KMS-11 (cell line): ENCODE results near the gene RECK.

Source experiments
- H2AFZ ChIP-seq: fragments of 200-600 bp; sonication (generic); 2 replicates; pipeline ENCODE4 v1.6.1; 2016; ENCODE audit warnings: antibody characterized with exemption, mixed run types, low read depth
- H3K27ac ChIP-seq: fragments of 200-600 bp; sonication (generic); 2 replicates; pipeline ENCODE4 v1.6.1; 2016; ENCODE audit warnings: mild to moderate bottlenecking, mixed run types
- H3K27me3 ChIP-seq: fragments of 200-600 bp; sonication (generic); 2 replicates; pipeline ENCODE4 v1.6.1; 2017; ENCODE audit warnings: mild to moderate bottlenecking, low read depth, mixed run types, moderate library complexity; ENCODE audit not compliant: insufficient read depth
- H3K36me3 ChIP-seq: fragments of 200-600 bp; sonication (generic); 2 replicates; pipeline ENCODE4 v1.6.1; 2017; ENCODE audit warnings: mild to moderate bottlenecking, mixed run types; ENCODE audit not compliant: insufficient read depth
- H3K4me1 ChIP-seq: fragments of 200-600 bp; sonication (generic); 2 replicates; pipeline ENCODE4 v1.6.1; 2016; ENCODE audit warnings: mild to moderate bottlenecking, low read depth, mixed run types; ENCODE audit not compliant: poor library complexity, severe bottlenecking
- H3K4me2 ChIP-seq: fragments of 200-600 bp; sonication (generic); 2 replicates; pipeline ENCODE4 v1.7.0; 2016; ENCODE audit warnings: mild to moderate bottlenecking, mixed run types
- H3K4me3 ChIP-seq: fragments of 200-600 bp; sonication (generic); IDR thresholded peaks from 2 replicates; pipeline ENCODE4 v1.6.1; 2017; ENCODE audit warnings: low read depth, low read length, mixed read lengths; ENCODE audit not compliant: insufficient read depth
- H3K79me2 ChIP-seq: fragments of 200-600 bp; sonication (generic); 2 replicates; pipeline ENCODE4 v1.6.1; 2016; ENCODE audit warnings: low read depth, mixed run types; ENCODE audit not compliant: insufficient read depth
- H3K9ac ChIP-seq: fragments of 200-600 bp; sonication (generic); 2 replicates; pipeline ENCODE4 v1.6.1; 2016; ENCODE audit warnings: mild to moderate bottlenecking, mixed run types
- H4K20me1 ChIP-seq: fragments of 200-600 bp; sonication (generic); 2 replicates; pipeline ENCODE4 v1.6.1; 2016; ENCODE audit warnings: mild to moderate bottlenecking, mixed run types; ENCODE audit not compliant: insufficient read depth
- TF ChIP-seq, protein P1 (sequence below): fragments of 200-600 bp; sonication (generic); conservative IDR thresholded peaks from 2 replicates; pipeline ENCODE4 v1.6.1; 2017; ENCODE audit warnings: low read depth, mild to moderate bottlenecking, antibody characterized with exemption, low read length, moderate library complexity, mixed read lengths

The RECK gene

DNA sequence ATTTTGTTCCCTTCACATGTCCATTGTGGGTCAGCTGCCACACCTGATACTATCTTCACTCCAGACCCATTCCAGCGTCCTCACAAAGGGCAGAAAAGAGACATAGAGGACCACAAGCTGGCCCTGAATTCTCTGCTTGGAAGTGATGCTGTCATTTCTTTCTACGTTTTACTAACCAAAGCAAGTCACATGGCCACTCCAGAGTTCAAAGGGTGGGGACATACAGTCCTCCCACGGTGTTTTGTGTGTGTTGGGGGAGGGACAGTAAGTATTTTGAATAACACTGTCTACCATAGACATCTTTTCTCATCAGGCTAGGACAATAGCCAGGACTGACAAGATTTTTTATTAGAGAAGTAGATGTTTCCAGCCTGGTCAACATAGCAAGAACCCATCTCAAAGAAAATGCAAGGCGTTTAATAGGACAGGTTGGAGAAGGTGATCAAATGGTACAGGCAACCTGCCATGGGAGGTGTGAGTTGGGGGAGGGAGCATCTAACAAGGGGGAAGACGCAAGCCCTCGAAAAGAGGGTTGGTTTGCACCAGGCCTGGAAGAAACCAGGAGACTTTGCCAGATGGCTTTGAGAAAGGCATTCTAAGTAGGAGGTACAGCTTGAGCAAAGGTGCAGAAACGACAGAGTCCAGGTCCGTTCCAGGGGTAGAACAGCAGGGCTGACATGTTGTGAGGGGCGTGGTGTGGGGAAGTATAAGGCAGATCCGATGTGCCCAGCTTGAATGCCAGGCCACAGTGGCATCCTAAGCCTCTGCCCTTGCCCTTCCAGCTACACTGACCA lies 88.5 kb downstream of the RECK start:
- H3K79me2 ChIP-seq: no peaks in the 10 kb centered on the region
- no peaks in the 10 kb centered on the region for H4K20me1 ChIP-seq
- H3K27ac ChIP-seq: no peak overlapping the region
- no peak overlapping the region for H3K4me2 ChIP-seq
- TF ChIP-seq, protein P1, sequence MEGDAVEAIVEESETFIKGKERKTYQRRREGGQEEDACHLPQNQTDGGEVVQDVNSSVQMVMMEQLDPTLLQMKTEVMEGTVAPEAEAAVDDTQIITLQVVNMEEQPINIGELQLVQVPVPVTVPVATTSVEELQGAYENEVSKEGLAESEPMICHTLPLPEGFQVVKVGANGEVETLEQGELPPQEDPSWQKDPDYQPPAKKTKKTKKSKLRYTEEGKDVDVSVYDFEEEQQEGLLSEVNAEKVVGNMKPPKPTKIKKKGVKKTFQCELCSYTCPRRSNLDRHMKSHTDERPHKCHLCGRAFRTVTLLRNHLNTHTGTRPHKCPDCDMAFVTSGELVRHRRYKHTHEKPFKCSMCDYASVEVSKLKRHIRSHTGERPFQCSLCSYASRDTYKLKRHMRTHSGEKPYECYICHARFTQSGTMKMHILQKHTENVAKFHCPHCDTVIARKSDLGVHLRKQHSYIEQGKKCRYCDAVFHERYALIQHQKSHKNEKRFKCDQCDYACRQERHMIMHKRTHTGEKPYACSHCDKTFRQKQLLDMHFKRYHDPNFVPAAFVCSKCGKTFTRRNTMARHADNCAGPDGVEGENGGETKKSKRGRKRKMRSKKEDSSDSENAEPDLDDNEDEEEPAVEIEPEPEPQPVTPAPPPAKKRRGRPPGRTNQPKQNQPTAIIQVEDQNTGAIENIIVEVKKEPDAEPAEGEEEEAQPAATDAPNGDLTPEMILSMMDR: no peak
- no peaks in the 10 kb centered on the region for H3K36me3 ChIP-seq
- H3K27me3 ChIP-seq: no peaks in the 10 kb centered on the region
- no peak overlapping the region for H2AFZ ChIP-seq
- no peak overlapping the region for H3K4me3 ChIP-seq
- H3K4me1 ChIP-seq: no peaks in the 10 kb centered on the region
- H3K9ac ChIP-seq: no peak overlapping the region

DNA sequence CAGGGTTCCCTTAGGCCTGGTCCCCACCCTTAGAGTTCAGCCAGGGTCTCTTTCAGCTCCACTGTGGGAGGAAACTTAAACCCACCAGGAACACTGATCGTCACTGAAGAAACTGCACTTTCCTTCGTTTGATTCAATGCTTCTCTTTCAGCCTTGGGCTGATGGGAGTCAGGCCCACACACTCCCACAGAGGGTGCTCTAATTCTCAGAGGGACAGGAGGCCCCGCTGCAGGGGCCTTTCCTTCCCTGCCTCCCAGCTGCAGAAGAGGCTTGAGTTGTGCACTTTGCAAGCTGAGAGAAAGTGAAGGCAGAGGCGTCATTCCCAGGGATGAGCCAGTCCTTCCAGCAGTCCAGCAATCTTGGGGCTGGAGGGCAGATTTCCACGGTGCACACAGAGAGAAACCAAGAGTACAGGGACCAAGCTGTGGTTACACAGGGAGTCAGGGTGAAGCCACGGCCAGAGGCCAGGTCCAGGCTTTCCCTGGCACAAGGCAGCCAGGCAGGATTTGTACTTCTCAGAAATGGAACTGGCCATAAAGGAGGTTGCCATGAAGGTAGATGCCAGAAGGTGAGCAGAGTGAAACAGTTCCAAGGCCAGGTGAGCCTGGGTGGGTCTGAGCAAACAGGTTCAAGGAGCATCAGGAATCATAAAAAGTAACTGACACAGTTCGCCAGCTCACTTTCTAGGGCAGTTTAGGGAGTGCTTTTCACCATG lies 89.5 kb downstream of the RECK start:
- H3K4me3 ChIP-seq: no peak overlapping the region
- no peaks in the 10 kb centered on the region for H3K4me1 ChIP-seq
- no peaks in the 10 kb centered on the region for H3K27me3 ChIP-seq
- H4K20me1 ChIP-seq: no peaks in the 10 kb centered on the region
- H2AFZ ChIP-seq: no peak overlapping the region
- no peak overlapping the region for H3K27ac ChIP-seq
- no peaks in the 10 kb centered on the region for H3K79me2 ChIP-seq
- no peak overlapping the region for H3K4me2 ChIP-seq
- TF ChIP-seq, protein P1: no peak
- no peaks in the 10 kb centered on the region for H3K36me3 ChIP-seq
- H3K9ac ChIP-seq: no peak overlapping the region

DNA sequence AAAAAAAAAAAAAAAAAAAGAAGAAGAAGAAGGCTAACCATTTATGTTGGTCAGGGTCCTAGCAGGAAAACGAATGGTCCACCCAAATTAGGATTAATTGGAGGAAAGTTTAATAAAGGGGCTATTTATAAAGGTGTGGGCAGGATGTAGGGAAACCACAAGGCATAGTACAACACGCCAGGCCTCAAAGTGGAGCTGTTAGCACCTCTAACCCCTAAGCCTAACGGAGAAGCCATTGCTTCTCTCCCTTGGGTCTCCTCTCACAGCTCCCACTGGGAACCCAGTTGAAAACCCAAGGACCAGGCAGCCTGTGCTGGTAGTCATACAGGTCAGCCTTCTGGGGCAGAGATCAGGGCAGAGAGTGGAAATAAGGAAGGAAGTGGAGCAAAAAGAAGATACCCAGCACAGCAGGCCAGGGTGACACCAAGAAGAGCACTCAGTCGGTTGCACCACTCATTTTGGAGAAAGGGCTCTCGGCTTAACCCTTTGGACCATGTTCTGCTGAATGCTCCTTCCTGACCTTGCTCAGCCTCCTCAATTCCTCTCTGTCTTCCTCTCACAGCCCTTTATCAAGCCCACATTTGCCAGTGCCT lies 91.0 kb downstream of the RECK start:
- Histone ChIP-seq H3K4me1 (no peaks in the 10 kb centered on the region), H3K79me2 (no peaks in the 10 kb centered on the region), H3K27ac (no peak overlapping the region), H3K36me3 (no peaks in the 10 kb centered on the region), H3K9ac (no peak overlapping the region), H4K20me1 (no peaks in the 10 kb centered on the region), H2AFZ (no peak overlapping the region), H3K27me3 (no peaks in the 10 kb centered on the region), H3K4me3 (no peak overlapping the region), H3K4me2 (no peak overlapping the region)
- TF ChIP-seq, protein P1: no peak

DNA sequence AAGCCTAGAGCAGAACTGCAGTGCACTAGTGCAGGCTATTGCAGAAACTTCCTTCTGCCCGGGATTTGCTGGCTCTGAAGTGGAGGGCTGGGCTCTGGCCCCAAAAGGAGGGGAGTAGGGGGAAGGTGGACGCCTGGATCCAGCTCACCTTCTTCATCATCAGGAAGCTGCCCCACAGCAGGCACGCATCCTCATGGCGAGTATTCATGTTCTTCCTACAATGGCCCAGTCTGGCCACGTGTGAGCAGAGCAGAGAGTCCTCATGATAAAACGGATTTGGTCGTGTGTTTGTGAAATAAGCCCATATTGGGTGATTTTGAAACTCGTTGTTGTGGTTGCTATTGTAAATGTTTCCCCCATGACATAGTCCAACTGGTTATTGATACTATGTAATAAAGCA lies 91.6 kb downstream of the RECK start:
- H3K4me1 ChIP-seq: no peaks in the 10 kb centered on the region
- no peaks in the 10 kb centered on the region for H3K27me3 ChIP-seq
- H3K9ac ChIP-seq: no peak overlapping the region
- no peak overlapping the region for H2AFZ ChIP-seq
- no peak overlapping the region for H3K4me2 ChIP-seq
- H3K27ac ChIP-seq: no peak overlapping the region
- no peaks in the 10 kb centered on the region for H3K79me2 ChIP-seq
- no peaks in the 10 kb centered on the region for H3K36me3 ChIP-seq
- H4K20me1 ChIP-seq: no peaks in the 10 kb centered on the region
- TF ChIP-seq, protein P1: no peak
- no peak overlapping the region for H3K4me3 ChIP-seq
